MCF 10A (cell line): ENCODE results near the gene APEX1. TPM values are rescaled to one million over a fixed set of nuclear protein-coding genes. Genes with fewer than 3 reads are reported as not detected.
A peak's percentile ranks its signal among the peaks of the same experiment; 100 is the strongest.

Source experiments
- BruUV-seq: library from RNA; stranded (reverse); fragments of 400-500 nt; replicated peaks from 2 replicates; lab custom pipeline; 2021; lab: Mats Ljungman, UMichigan
- CTCF ChIA-PET: fragments of 300-600 bp; sonication (Branson Sonifier 250); formaldehyde crosslinking; extraction: SDS; loops from one replicate; lab custom pipeline; 2021; ENCODE audit warnings: antibody characterized with exemption, inconsistent platforms; lab: Yijun Ruan, JAX
- POLR2A ChIA-PET: fragments of 300-600, 350-650 bp; sonication (Branson Sonifier 250); formaldehyde crosslinking; extraction: SDS; loops from one replicate; lab custom pipeline; 2020; ENCODE audit warnings: antibody characterized with exemption, inconsistent platforms; lab: Yijun Ruan, JAX
- DNase-seq: peaks from one replicate; pipeline ENCODE4 v3.0.0-alpha.2; 2018; ENCODE audit not compliant: unreplicated experiment
- H3K27ac Mint-ChIP-seq: one replicate; pipeline ENCODE4 v1.8.0; 2022; ENCODE audit warnings: mild to moderate bottlenecking, low read depth, mixed read lengths; ENCODE audit not compliant: unreplicated experiment
- H3K27me3 Mint-ChIP-seq: one replicate; pipeline ENCODE4 v1.8.0; 2022; ENCODE audit warnings: mixed read lengths; ENCODE audit not compliant: insufficient read depth, unreplicated experiment
- H3K36me3 Mint-ChIP-seq: one replicate; pipeline ENCODE4 v1.8.0; 2022; ENCODE audit warnings: mild to moderate bottlenecking, moderate library complexity, mixed read lengths; ENCODE audit not compliant: insufficient read depth, unreplicated experiment
- H3K4me1 Mint-ChIP-seq: one replicate; pipeline ENCODE4 v1.8.0; 2022; ENCODE audit warnings: mixed read lengths; ENCODE audit not compliant: insufficient read depth, unreplicated experiment
- H3K4me3 Mint-ChIP-seq: one replicate; pipeline ENCODE4 v1.8.0; 2022; ENCODE audit warnings: mild to moderate bottlenecking, moderate library complexity, mixed read lengths; ENCODE audit not compliant: unreplicated experiment
- H3K9me3 Mint-ChIP-seq: one replicate; pipeline ENCODE4 v1.8.0; 2022; ENCODE audit warnings: mixed read lengths; ENCODE audit not compliant: unreplicated experiment
- intact Hi-C: fragments of 100-400 bp; cut with micrococcal nuclease; formaldehyde crosslinking; loops from 2 replicates; pipeline ENCODE4 v1.14.1; 2022
- total RNA-seq: library from RNA; stranded (reverse); gene quantifications from 2 replicates; pipeline ENCODE4 v1.2.3, GENCODE V29; 2022
- TF ChIP-seq, protein P1 (sequence below): fragments of 200-600 bp; IDR thresholded peaks from one replicate; pipeline ENCODE4 v1.8.0; 2022; ENCODE audit warnings: antibody characterized with exemption, mild to moderate bottlenecking; ENCODE audit not compliant: unreplicated experiment

The APEX1 gene
- total RNA-seq, 1 experiment from 2014 or later = 168 TPM

DNA sequence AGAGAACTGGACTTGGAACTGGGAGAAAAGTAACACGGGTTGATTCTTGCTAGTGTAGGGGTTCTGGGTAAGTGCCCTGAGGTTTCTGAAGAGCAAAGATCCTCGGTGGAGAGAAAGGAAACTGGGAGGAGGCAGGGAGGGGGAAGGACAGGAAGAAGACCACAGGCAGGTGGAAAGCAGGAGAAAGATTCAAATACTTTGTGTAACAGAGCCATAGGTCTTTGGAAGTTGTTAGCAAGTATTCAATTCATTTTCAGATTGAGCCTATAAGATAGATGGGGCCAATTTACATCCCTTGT is 15.5 kb downstream of the APEX1 start:
- no peaks in the 10 kb centered on the region for H3K9me3 Mint-ChIP-seq
- H3K27ac Mint-ChIP-seq = peak overlapping the region; percentile 95
- H3K27me3 Mint-ChIP-seq = no peaks in the 10 kb centered on the region
- TF ChIP-seq, protein P1, sequence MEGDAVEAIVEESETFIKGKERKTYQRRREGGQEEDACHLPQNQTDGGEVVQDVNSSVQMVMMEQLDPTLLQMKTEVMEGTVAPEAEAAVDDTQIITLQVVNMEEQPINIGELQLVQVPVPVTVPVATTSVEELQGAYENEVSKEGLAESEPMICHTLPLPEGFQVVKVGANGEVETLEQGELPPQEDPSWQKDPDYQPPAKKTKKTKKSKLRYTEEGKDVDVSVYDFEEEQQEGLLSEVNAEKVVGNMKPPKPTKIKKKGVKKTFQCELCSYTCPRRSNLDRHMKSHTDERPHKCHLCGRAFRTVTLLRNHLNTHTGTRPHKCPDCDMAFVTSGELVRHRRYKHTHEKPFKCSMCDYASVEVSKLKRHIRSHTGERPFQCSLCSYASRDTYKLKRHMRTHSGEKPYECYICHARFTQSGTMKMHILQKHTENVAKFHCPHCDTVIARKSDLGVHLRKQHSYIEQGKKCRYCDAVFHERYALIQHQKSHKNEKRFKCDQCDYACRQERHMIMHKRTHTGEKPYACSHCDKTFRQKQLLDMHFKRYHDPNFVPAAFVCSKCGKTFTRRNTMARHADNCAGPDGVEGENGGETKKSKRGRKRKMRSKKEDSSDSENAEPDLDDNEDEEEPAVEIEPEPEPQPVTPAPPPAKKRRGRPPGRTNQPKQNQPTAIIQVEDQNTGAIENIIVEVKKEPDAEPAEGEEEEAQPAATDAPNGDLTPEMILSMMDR = no peak
- ChIA-PET CTCF (interaction anchor here (0.6 to 1.8 kb wide), 7 partner anchors 9 to 522 kb away, joined by 3 to 9 read pairs (median 3); partner anchors contain the start of gene PIP4P1), POLR2A (interaction anchor here (0.7 to 6.3 kb wide), 18 partner anchors 9 to 633 kb away, joined by 3 to 81 read pairs (median 8); partner anchors contain the start of genes APEX1, OSGEP, PIP4P1 and RNASE4)
- BruUV-seq = no TSS peak
- peak overlapping the region; percentile 93 for H3K4me3 Mint-ChIP-seq
- no peak for DNase-seq
- peaks cover 43% of the 10 kb centered on the region for H3K36me3 Mint-ChIP-seq
- peaks cover 33% of the 10 kb centered on the region for H3K4me1 Mint-ChIP-seq
- intact Hi-C loops = loop anchor here (1.0 kb wide), 2 partner anchors 57 to 136 kb away; partner anchors contain the start of gene TEP1

DNA sequence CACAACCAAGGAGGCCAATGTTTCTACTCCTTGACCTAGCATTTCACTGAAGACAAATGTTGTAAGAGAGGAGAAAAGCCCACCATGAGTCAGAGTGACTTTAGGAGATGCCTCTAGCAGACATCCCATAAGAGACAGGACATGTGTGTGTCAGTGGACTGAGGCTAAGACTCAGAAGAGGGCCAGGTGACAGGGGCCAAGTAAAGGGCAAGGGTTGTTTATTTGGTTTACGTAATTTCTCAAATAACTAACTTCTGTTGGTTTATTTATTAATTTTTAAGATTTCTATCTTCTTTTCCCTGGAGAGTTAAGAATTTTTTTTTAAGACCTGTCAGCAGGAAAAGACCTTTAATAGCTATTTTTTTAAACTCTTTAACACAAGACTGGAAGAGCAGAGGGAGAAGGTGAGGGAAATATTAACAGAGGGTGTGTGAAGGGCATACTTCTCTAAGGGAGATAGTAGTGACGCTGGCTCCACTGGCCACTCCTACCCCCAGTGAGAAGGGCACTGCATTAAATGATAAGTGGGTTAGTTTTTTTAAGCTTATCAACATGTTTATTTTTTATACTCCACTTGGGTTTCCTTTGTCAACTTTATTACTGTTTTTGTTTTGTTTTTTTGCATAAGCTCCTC is 17.6 kb downstream of the APEX1 start:
- Mint-ChIP-seq H3K4me3 (no peak overlapping the region), H3K27ac (peak overlapping the region; percentile 88), H3K36me3 (peaks cover 64% of the 10 kb centered on the region), H3K27me3 (no peaks in the 10 kb centered on the region), H3K4me1 (peaks cover 33% of the 10 kb centered on the region), H3K9me3 (no peaks in the 10 kb centered on the region)
- TF ChIP-seq, protein P1 = no peak
- intact Hi-C loops = no loop called here
- DNase-seq = no peak
- POLR2A ChIA-PET = interaction anchor here (0.9 to 6.3 kb wide), 3 partner anchors 11 to 17 kb away, joined by 3 to 81 read pairs (median 30); partner anchors contain the start of genes APEX1, OSGEP and PIP4P1
- BruUV-seq = no TSS peak
- CTCF ChIA-PET = interaction anchor here (0.7 to 1.4 kb wide), 7 partner anchors 12 to 208 kb away, joined by 3 to 5 read pairs (median 3); partner anchors contain the start of gene PIP4P1

DNA sequence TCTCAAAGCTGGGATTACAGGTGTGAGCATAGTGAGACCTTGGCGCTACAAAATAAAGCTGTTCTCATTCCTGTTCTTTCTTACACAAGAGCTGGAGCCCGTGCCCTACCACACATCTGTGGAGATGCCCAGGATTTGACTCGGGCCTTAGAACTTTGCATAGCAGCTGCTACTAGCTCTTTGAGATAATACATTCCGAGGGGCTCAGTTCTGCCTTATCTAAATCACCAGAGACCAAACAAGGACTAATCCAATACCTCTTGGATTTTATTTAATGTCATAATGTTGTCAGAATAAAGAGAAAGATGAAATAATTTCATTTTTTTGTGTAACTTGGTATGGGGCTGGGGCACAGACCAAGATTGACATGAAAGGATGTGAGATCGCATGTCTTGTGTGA is 21.8 kb downstream of the APEX1 start:
- CTCF ChIA-PET = interaction anchor here (0.6 kb wide), 2 partner anchors 10 to 13 kb away, joined by 3 read pairs; no protein-coding TSS in a partner anchor
- Mint-ChIP-seq H3K27ac (no peak overlapping the region), H3K4me1 (peaks cover 16% of the 10 kb centered on the region), H3K4me3 (no peak overlapping the region), H3K36me3 (peaks cover 62% of the 10 kb centered on the region), H3K9me3 (no peaks in the 10 kb centered on the region), H3K27me3 (no peaks in the 10 kb centered on the region)
- intact Hi-C loops = no loop called here
- DNase-seq = no peak
- no TSS peak for BruUV-seq
- POLR2A ChIA-PET = no interaction called here
- TF ChIP-seq, protein P1 = no peak

DNA sequence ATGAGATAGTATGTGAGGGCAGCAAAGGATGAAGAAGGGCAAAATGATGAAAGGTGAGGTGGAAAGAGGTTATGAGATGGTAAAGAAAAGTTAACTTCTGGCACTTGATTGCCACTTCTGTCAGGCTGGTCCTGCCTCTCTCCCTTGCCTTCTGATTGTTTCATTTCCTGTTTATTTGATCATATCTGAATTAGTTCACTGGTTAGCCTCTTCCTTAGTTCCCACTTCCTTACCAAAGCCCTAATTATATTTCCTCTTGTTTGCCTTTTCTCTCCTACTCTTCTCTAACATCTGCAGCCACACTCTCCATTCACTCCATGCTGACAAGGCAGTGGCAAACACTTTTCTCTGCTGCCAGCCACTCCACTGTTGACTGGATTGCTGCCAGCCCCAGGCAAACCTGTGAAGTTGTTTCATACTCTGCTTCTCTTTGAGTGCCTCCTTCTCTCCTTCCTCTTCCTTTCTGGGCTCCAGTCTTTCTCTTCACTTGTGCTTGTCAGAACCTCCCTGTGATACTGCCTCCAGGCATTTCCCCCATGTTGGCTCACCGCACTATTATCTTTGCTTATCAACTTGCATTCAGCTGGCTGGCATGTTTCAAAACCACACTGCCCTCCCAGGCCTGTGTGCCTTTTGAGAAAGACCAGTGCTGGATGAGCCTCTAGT is 22.3 kb downstream of the APEX1 start:
- Mint-ChIP-seq H3K4me3 (no peak overlapping the region), H3K27me3 (no peaks in the 10 kb centered on the region), H3K9me3 (no peaks in the 10 kb centered on the region), H3K4me1 (peaks cover 10% of the 10 kb centered on the region), H3K36me3 (peaks cover 62% of the 10 kb centered on the region), H3K27ac (no peak overlapping the region)
- intact Hi-C loops = no loop called here
- TF ChIP-seq, protein P1 = no peak
- ChIA-PET CTCF (interaction anchor here (0.6 kb wide), 2 partner anchors 9 to 72 kb away, joined by 3 read pairs; no protein-coding TSS in a partner anchor), POLR2A (interaction anchor here (1.3 kb wide), 1 partner anchor 22 kb away, joined by 3 read pairs; the partner anchor contains the start of gene APEX1)
- no peak for DNase-seq
- BruUV-seq = no TSS peak
